Measurements from ENCODE around the gene ANO2. TPM values are rescaled to one million over a fixed set of nuclear protein-coding genes. Genes with fewer than 3 reads are reported as not detected.
"Not testable (repeated sequence)": the region's sequence is repeated elsewhere in the genome, so short reads cannot be mapped to it uniquely, and the experiment has no call there.

ANO2 gene
- total and polyA plus RNA-seq, 8 donors = 0.44 to 16.9 (median 3.8) TPM; not detected in 1

DNA sequence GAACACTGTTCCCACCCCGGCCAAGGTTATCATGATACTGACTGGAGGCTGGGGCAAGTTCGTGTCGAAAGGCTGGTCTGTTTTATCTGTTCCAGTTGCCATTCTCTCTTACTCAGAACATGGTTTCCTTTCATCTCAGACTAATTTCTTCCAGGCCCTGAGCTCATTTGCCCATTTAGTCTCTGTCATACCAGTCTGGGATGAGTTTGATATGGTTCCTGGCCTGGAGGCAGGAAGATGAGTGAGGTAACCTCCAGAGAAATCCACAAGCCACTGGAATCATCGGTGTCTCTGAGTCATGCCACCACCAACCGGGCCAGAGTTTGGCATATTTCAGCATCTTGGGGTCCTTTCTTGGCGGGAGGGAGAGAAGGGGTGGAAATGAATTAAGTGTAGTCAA lies 398.4 kb downstream of the ANO2 start:
- Histone ChIP-seq H3K36me3 (no peaks in the 10 kb centered on the region), H3K4me1 (no peaks in the 10 kb centered on the region), H3K27me3 (peaks cover 0 to 7% (median 0%) of the 10 kb centered on the region in 3 donors), H3K4me3 (no peak overlapping the region), H3K27ac (no peak overlapping the region), H3K9me3 (peaks cover 0 to 30% (median 11%) of the 10 kb centered on the region in 4 donors)
- intact Hi-C loops (cut with DNase I; ENCODE audit: low total_unique reads) = no loop called here
- TF ChIP-seq, protein P1, sequence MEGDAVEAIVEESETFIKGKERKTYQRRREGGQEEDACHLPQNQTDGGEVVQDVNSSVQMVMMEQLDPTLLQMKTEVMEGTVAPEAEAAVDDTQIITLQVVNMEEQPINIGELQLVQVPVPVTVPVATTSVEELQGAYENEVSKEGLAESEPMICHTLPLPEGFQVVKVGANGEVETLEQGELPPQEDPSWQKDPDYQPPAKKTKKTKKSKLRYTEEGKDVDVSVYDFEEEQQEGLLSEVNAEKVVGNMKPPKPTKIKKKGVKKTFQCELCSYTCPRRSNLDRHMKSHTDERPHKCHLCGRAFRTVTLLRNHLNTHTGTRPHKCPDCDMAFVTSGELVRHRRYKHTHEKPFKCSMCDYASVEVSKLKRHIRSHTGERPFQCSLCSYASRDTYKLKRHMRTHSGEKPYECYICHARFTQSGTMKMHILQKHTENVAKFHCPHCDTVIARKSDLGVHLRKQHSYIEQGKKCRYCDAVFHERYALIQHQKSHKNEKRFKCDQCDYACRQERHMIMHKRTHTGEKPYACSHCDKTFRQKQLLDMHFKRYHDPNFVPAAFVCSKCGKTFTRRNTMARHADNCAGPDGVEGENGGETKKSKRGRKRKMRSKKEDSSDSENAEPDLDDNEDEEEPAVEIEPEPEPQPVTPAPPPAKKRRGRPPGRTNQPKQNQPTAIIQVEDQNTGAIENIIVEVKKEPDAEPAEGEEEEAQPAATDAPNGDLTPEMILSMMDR (IDR thresholded peaks at IDR 0.05) = no peak
- TF ChIP-seq EP300 (IDR thresholded peaks at IDR 0.05) = no peak
- TF ChIP-seq POLR2AphosphoS5 (IDR thresholded peaks at IDR 0.05) = no peak
- TF ChIP-seq POLR2A (IDR thresholded peaks at IDR 0.05) = no peak
- WGBS, 5 donors = 85 to 93% (median 88%) methylated on average over 6 of the region's 6 CpGs
- no peak for DNase-seq

DNA sequence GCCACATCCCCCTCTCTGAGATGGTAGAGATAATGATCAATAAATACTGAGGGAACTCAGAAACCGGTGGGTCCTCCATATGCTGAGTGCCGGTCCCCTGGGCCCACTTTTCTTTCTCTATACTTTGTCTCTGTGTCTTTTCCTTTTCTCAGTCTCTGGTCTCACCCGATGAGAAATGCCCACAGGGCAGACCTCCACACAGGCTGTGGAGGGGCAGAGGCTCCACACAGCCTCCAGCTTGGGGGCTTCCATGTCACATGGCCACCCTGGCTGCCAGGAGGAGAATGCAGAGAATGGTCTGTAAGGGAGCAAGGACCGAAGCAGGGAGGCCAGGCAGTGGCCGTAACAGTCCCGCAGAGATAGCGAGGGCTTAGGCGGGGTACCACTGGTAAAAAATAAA lies 407.3 kb downstream of the ANO2 start:
- intact Hi-C loops (cut with DNase I; ENCODE audit: low total_unique reads) = no loop called here
- Histone ChIP-seq H3K36me3 (no peaks in the 10 kb centered on the region), H3K9me3 (peaks cover 0 to 9% (median 0%) of the 10 kb centered on the region in 4 donors), H3K4me3 (no peak overlapping the region), H3K4me1 (no peaks in the 10 kb centered on the region), H3K27me3 (no peaks in the 10 kb centered on the region), H3K27ac (no peak overlapping the region)
- WGBS, 5 donors = 81 to 88% (median 86%) methylated on average over 8 of the region's 8 CpGs
- no peak for DNase-seq
- TF ChIP-seq, protein P1 (IDR thresholded peaks at IDR 0.05) = no peak
- TF ChIP-seq EP300 (IDR thresholded peaks at IDR 0.05) (no peak), POLR2A (IDR thresholded peaks at IDR 0.05) (no peak), POLR2AphosphoS5 (IDR thresholded peaks at IDR 0.05) (no peak)

DNA sequence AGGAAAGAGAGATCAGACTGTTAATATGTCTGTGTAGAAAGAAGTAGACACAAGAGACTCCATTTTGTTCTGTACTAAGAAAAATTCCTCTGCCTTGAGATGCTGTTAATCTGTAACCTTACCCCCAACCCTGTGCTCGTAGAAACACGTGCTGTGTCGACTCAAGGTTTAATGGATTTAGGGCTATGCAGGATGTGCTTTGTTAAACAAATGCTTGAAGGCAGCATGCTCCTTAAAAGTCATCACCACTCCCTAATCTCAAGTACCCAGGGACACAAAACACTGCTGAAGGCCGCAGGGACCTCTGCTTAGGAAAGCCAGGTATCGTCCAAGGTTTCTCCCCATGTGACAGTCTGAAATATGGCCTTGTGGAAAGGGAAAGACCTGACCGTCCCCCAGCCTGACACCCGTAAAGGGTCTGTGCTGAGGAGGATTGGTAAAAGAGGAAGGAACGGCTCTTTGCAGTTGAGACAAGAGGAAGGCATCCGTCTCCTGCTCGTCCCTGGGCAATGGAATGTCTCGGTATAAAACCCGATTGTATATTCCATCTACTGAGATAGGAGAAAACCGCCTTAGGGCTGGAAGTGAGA lies 407.9 kb downstream of the ANO2 start:
- DNase-seq; H3K36me3 ChIP-seq; H3K4me3 ChIP-seq; H3K9me3 ChIP-seq; intact Hi-C loops (cut with DNase I; ENCODE audit: low total_unique reads); H3K4me1 ChIP-seq; H3K27ac ChIP-seq; H3K27me3 ChIP-seq: not testable (repeated sequence)
- WGBS, 5 donors = 39 to 62% (median 47%) methylated on average over 9 to 13 of the region's 13 CpGs

DNA sequence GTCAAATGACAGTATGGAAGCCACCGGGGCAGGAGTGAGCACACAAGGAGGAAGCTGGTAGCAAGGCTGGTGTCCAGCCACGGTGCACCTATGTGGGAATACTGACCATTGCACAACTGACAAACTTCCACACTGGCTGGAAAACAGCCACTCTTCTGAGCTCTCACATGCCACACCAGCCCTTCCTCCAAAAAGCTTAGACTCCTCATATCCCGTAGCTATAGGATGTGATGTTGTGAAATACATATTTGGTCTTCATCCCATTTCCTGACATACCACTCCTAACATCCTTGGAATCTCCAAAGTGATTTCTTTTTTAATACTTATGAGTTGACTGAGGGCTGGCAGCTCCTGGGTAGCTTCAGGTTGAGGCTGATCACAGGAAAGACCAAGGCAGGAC lies 409.5 kb downstream of the ANO2 start:
- intact Hi-C loops (cut with DNase I; ENCODE audit: low total_unique reads) = no loop called here
- no peaks in the 10 kb centered on the region for H3K4me1 ChIP-seq
- no peaks in the 10 kb centered on the region for H3K9me3 ChIP-seq
- H3K27ac ChIP-seq = no peak overlapping the region
- H3K27me3 ChIP-seq = no peaks in the 10 kb centered on the region
- DNase-seq = no peak
- H3K4me3 ChIP-seq = no peak overlapping the region
- no peak for TF ChIP-seq POLR2A (IDR thresholded peaks at IDR 0.05)
- TF ChIP-seq, protein P1 (IDR thresholded peaks at IDR 0.05) = no peak
- TF ChIP-seq POLR2AphosphoS5 (IDR thresholded peaks at IDR 0.05) = no peak
- TF ChIP-seq EP300 (IDR thresholded peaks at IDR 0.05) = no peak
- no peaks in the 10 kb centered on the region for H3K36me3 ChIP-seq
- WGBS, 5 donors = 79 to 92% (median 85%) methylated on average over 3 of the region's 3 CpGs

DNA sequence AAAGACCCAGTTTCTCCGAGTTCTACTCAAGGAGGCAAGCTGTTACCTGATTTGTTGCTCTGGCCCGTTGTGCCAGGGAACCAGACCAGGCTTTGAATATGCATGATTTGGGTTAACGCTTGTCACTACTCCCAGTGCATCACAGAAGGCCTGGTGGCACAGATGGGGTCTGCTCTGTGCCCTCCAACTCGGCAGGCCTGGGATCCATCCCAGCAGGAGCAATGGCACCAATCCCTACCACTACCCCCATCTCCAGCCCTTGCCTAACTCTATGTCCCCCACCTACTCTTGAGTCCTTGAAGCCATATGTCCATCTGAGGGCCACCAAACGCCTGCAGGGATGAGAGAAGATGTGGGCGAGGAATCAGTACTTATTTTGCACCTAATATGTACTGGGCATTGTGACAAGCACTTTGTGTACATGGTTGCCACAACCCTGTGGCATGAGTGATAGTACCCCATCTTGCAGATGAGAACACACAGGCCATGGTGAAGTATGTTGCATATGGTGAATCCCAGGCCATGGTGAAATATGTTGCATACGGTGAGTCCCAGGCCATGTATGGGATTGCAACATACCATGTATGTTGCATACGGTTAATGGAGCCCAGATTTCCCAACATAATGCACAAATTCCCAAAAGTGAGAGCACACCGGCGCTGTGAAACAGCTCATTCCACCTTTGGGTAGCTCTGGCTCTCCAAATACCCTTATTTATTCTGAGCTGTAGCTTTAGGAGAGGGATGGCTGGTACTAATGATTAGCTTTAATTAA lies 410.4 kb downstream of the ANO2 start:
- Histone ChIP-seq H3K36me3 (no peaks in the 10 kb centered on the region), H3K9me3 (no peaks in the 10 kb centered on the region), H3K27ac (no peak overlapping the region), H3K4me1 (no peaks in the 10 kb centered on the region), H3K27me3 (no peaks in the 10 kb centered on the region), H3K4me3 (no peak overlapping the region)
- intact Hi-C loops (cut with DNase I; ENCODE audit: low total_unique reads) = no loop called here
- no peak for DNase-seq
- TF ChIP-seq POLR2A (IDR thresholded peaks at IDR 0.05) (no peak), POLR2AphosphoS5 (IDR thresholded peaks at IDR 0.05) (no peak), EP300 (IDR thresholded peaks at IDR 0.05) (no peak)
- TF ChIP-seq, protein P1 (IDR thresholded peaks at IDR 0.05) = no peak
- 85 to 90% (median 88%) methylated on average over 10 of the region's 10 CpGs for WGBS, 5 donors

Measured in stomach (tissue), 9 donors.